Sigmoid colon (tissue), 7 donors: ENCODE data around the gene PPP1R1A. TPM values are rescaled to one million over a fixed set of nuclear protein-coding genes. Genes with fewer than 3 reads are reported as not detected.
A peak's percentile ranks its signal among the peaks of the same experiment; 100 is the strongest.

Source experiments
- DNase-seq: peaks from one replicate; pipeline ENCODE4 v3.0.0-alpha.2; 2019
- H3K27ac ChIP-seq, 4 donors: fragments of 200-600 bp; sonication (generic); one replicate each; pipeline ENCODE4 v1.5.1; 2016 to 2019; ENCODE audit warnings: mild to moderate bottlenecking in 1 of 4
- H3K27me3 ChIP-seq, 3 donors: fragments of 200-600 bp; sonication (generic); one replicate each; pipeline ENCODE4 v1.5.1; 2019; ENCODE audit warnings: mild to moderate bottlenecking in 1 of 3
- H3K36me3 ChIP-seq, 4 donors: fragments of 200-600 bp; sonication (generic); one replicate each; pipeline ENCODE4 v1.5.1; 2016 to 2019
- H3K4me1 ChIP-seq, 4 donors: fragments of 200-600 bp; sonication (generic); one replicate each; pipeline ENCODE4 v1.5.1; 2017 to 2019
- H3K4me3 ChIP-seq, 4 donors: fragments of 200-600 bp; sonication (generic); one replicate each; pipeline ENCODE4 v1.5.1; 2017 to 2019; ENCODE audit warnings: mild to moderate bottlenecking in 2 of 4, moderate library complexity in 1 of 4
- H3K9me3 ChIP-seq, 4 donors: fragments of 200-600 bp in 3 of 4; sonication (generic) in 3 of 4; one replicate each; pipeline versions ENCODE4 v1.5.1 to v1.6.1; 2013 to 2019
- CTCF ChIP-seq, 4 experiments: fragments of 450-650 bp in 3 of 4; fragments of 200-600 bp in 1 of 4; IDR thresholded peaks; one replicate each; pipeline ENCODE4 v1.5.1; 2016 to 2019; ENCODE audit warnings: antibody characterized with exemption in 4 of 4, mild to moderate bottlenecking in 3 of 4, moderate library complexity in 2 of 4
- EP300 ChIP-seq, 4 donors: sonication (generic); formaldehyde crosslinking; IDR thresholded peaks; one replicate each; pipeline ENCODE4 v1.6.1; 2017; ENCODE audit warnings: antibody characterized with exemption in 4 of 4
- POLR2A ChIP-seq, 2 donors: fragments of 450-650 bp; IDR thresholded peaks; one replicate each; pipeline ENCODE4 v1.6.1; 2016; ENCODE audit warnings: antibody characterized with exemption in 2 of 2, mild to moderate bottlenecking in 2 of 2, moderate library complexity in 2 of 2
- POLR2AphosphoS5 ChIP-seq, 4 donors: sonication (generic); formaldehyde crosslinking; IDR thresholded peaks; one replicate each; pipeline ENCODE4 v1.6.1; 2017; ENCODE audit warnings: antibody characterized with exemption in 4 of 4
- WGBS, 2 donors: extraction: QIAGEN DNeasy Blood & Tissue Kit; methylation state at CpG; one replicate each; pipeline ENCODE4 v1.1.7; 2013; 5-methylcytosine and 5-hydroxymethylcytosine counted together
- intact Hi-C: fragments of 100-400 bp; cut with DNase I; formaldehyde crosslinking; loops from one replicate; pipeline ENCODE4 v1.15.1; 2023
- polyA plus RNA-seq, 3 donors: library from polyadenylated mRNA; stranded (reverse); fragments of 200-250 nt; gene quantifications; one replicate each; pipeline ENCODE4 v1.2.3, GENCODE V29; 2013
- total RNA-seq, 4 donors: library from RNA; depleted of rRNA; stranded (reverse); fragments of >200 nt; gene quantifications; one replicate each; pipeline ENCODE4 v1.1.0, GENCODE V29; 2016
- donor health status: healthy with polysubstance abuse.
- donor health status: Bipolar disorder and iron deficiency.
- donor health status: healthy.

The PPP1R1A gene
- total and polyA plus RNA-seq, 7 donors = 0.92 to 48.9 (median 17.5) TPM

- Histone ChIP-seq H3K4me1 (no peaks in the 10 kb centered on the region), H3K27ac (no peak overlapping the region), H3K4me3 (no peak overlapping the region), H3K9me3 (no peaks in the 10 kb centered on the region), H3K36me3 (no peaks in the 10 kb centered on the region), H3K27me3 (no peaks in the 10 kb centered on the region)
- DNase-seq = no peak
- TF ChIP-seq CTCF (IDR thresholded peaks at IDR 0.05) (no peak), POLR2AphosphoS5 (IDR thresholded peaks at IDR 0.05) (no peak), POLR2A (IDR thresholded peaks at IDR 0.05) (no peak), EP300 (IDR thresholded peaks at IDR 0.05) (no peak)
- WGBS, 2 donors = 46 to 56% methylated on average over 2 of the region's 2 CpGs
- intact Hi-C loops = loop anchor here (2.0 kb wide), 1 partner anchor 356 kb away; no protein-coding TSS in a partner anchor
These were observed 14.2 kb upstream of the PPP1R1A start for GRCh38 chr12:54602661-54603060.

- no peak overlapping the region for H3K4me3 ChIP-seq
- H3K27me3 ChIP-seq = no peaks in the 10 kb centered on the region
- no peak for DNase-seq
- no peak overlapping the region for H3K27ac ChIP-seq
- WGBS, 2 donors = 54 to 59% methylated on average over 4 of the region's 4 CpGs
- H3K4me1 ChIP-seq = no peaks in the 10 kb centered on the region
- H3K36me3 ChIP-seq = no peaks in the 10 kb centered on the region
- TF ChIP-seq POLR2A (IDR thresholded peaks at IDR 0.05) = no peak
- no peak for TF ChIP-seq EP300 (IDR thresholded peaks at IDR 0.05)
- no peak for TF ChIP-seq CTCF (IDR thresholded peaks at IDR 0.05)
- H3K9me3 ChIP-seq = no peaks in the 10 kb centered on the region
- intact Hi-C loops = loop anchor here (2.0 kb wide), 1 partner anchor 357 kb away; no protein-coding TSS in a partner anchor
These were observed 13.4 kb upstream of the PPP1R1A start for GRCh38 chr12:54601841-54602240.

- no peaks in the 10 kb centered on the region for H3K36me3 ChIP-seq
- no peak for DNase-seq
- peaks cover 0 to 5% (median 2%) of the 10 kb centered on the region in 4 donors for H3K4me1 ChIP-seq
- no peak overlapping the region for H3K4me3 ChIP-seq
- TF ChIP-seq POLR2A (IDR thresholded peaks at IDR 0.05) = no peak
- no peak for TF ChIP-seq POLR2AphosphoS5 (IDR thresholded peaks at IDR 0.05)
- TF ChIP-seq EP300 (IDR thresholded peaks at IDR 0.05) = no peak
- no peak for TF ChIP-seq CTCF (IDR thresholded peaks at IDR 0.05)
- no peaks in the 10 kb centered on the region for H3K27me3 ChIP-seq
- no peak overlapping the region for H3K27ac ChIP-seq
- intact Hi-C loops = loop anchor here (10.0 kb wide), 1 partner anchor 1056 kb away; no protein-coding TSS in a partner anchor
- H3K9me3 ChIP-seq = no peaks in the 10 kb centered on the region
- 87 to 88% methylated on average over 5 of the region's 5 CpGs for WGBS, 2 donors
These were observed 10.5 kb upstream of the PPP1R1A start for GRCh38 chr12:54598970-54599369.

- Histone ChIP-seq H3K4me3 (no peak overlapping the region), H3K9me3 (no peaks in the 10 kb centered on the region), H3K27me3 (no peaks in the 10 kb centered on the region), H3K27ac (no peak overlapping the region), H3K36me3 (no peaks in the 10 kb centered on the region), H3K4me1 (peaks cover 0 to 17% (median 13%) of the 10 kb centered on the region in 4 donors)
- peak in 3 of 4 experiments; percentile 51 to 84 (median 66) for TF ChIP-seq CTCF (IDR thresholded peaks at IDR 0.05)
- TF ChIP-seq EP300 (IDR thresholded peaks at IDR 0.05) = no peak
- 20 to 27% methylated on average over 3 of the region's 3 CpGs for WGBS, 2 donors
- peak; percentile 76 for DNase-seq
- intact Hi-C loops = loop anchor here (2.0 to 10.0 kb wide), 2 partner anchors 16 to 1058 kb away; no protein-coding TSS in a partner anchor
These were observed 8.1 kb upstream of the PPP1R1A start for GRCh38 chr12:54596526-54596946.

- intact Hi-C loops = loop anchor here (10.0 kb wide), 1 partner anchor 1059 kb away; no protein-coding TSS in a partner anchor
- H3K9me3 ChIP-seq = no peaks in the 10 kb centered on the region
- DNase-seq = no peak
- TF ChIP-seq CTCF (IDR thresholded peaks at IDR 0.05) = no peak
- no peak for TF ChIP-seq POLR2A (IDR thresholded peaks at IDR 0.05)
- TF ChIP-seq POLR2AphosphoS5 (IDR thresholded peaks at IDR 0.05) = no peak
- no peak for TF ChIP-seq EP300 (IDR thresholded peaks at IDR 0.05)
- H3K4me1 ChIP-seq = peaks cover 0 to 28% (median 24%) of the 10 kb centered on the region in 4 donors
- WGBS, 2 donors = 79 to 84% methylated on average over 3 of the region's 3 CpGs
- H3K36me3 ChIP-seq = no peaks in the 10 kb centered on the region
- H3K4me3 ChIP-seq = no peak overlapping the region
- H3K27ac ChIP-seq = no peak overlapping the region
- H3K27me3 ChIP-seq = no peaks in the 10 kb centered on the region
These were observed 7.0 kb upstream of the PPP1R1A start for GRCh38 chr12:54595471-54595870.
